ENCODE results near the gene CELSR1.

Gene CELSR1

DNA sequence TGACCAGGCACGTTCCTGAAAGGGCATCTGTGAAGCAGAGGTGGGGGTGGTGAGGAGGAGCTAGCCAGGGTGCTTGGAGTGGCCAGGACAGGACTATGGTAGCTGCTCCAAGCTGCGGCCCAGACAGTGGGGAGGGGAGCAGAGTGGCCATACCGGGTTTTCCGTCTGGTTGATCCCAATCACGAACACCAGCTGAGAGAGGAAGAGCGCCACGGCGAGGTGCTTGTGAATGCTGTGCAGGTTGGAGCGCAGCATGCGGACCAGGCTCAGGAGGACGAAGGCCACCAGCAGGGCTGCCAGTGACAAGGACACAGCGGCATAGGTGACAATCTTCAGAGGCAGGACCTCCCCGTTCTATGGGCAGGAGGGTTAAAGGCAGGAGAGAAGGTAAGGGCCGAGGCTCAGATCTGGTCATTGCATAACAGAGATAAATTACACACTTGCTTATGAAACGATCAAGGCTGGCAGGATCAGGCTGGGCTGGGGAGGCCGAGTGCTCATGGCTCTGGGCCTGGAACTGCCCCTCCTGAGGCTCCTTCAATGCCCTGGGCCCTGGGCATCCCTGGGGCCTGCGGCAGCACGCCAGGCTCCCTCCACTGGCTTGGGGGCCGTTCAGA lies 160.4 kb downstream of the CELSR1 start:
- Mint-ChIP-seq H3K27me3 (ENCODE audit: low read depth) (peaks cover 17% of the 10 kb centered on the region), H3K27ac (no peak overlapping the region), H3K36me3 (ENCODE audit: low read depth) (no peaks in the 10 kb centered on the region), H3K9me3 (peaks cover 4% of the 10 kb centered on the region), H3K4me3 (no peak overlapping the region), H3K4me1 (ENCODE audit: low read depth) (no peaks in the 10 kb centered on the region)
- no peak for DNase-seq (ENCODE audit: low spot score)

DNA sequence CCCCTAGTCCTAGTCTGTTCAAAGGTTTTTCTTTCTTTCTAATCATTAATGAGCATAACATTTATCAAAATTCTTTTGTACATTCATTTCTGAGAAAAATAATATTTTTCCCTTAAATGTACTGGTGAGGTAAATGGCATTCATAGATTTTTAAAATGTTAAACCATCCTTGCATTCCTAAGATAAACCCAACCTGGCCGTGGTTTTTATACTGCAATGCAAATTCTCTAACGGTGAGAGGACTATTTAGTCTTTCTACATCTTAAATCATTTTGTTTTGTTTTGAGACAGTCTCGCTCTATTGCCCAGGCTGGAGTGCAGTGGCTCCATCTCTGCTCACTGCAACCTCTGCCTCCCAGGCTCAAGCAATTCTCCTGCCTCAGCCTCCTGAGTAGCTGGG lies 161.3 kb downstream of the CELSR1 start:
- Mint-ChIP-seq H3K36me3 (ENCODE audit: low read depth) (no peaks in the 10 kb centered on the region), H3K9me3 (peaks cover 4% of the 10 kb centered on the region), H3K4me3 (no peak overlapping the region), H3K27ac (no peak overlapping the region), H3K27me3 (ENCODE audit: low read depth) (peaks cover 20% of the 10 kb centered on the region), H3K4me1 (ENCODE audit: low read depth) (no peaks in the 10 kb centered on the region)
- no peak for DNase-seq (ENCODE audit: low spot score)

DNA sequence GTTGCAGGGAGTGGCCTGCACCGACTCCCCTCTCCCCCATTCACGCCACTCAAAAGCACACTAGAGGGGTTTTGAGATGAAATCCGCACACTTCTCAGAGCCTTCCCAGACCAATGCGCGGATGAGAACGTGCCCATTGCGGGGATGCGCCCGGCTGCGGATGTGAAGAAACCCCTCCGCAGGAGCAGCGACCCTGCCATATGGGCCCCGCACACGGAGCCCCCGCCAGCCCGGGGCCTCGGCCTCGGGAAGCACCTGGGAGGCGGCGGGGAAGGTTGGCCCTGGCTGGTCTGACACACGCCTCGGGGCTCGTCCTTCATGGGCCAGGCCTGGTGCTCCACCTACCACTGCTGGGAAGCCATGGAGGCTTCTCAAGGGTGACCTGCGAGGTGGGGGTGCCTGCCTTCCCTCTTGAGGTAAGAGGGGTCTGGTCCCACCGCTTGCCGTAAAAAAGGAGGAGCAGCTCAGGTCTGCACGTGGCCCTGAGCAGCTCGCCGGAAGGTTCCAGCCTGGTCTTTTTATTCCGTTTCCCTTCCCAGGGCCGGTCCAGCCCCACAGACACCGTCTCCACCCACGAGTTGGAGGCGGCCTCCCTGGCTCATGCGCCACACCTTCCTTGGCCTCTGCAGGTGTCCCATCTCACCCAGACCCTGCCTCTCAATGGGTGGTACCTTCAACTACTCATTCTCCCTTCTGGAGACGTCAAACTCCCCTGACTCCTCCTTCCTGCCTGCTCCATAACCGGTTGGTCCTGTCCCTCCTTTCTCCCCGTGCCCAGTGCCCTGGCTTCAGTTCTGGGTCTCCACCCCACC lies 162.6 kb downstream of the CELSR1 start:
- Mint-ChIP-seq H3K4me1 (ENCODE audit: low read depth) (no peaks in the 10 kb centered on the region), H3K27ac (no peak overlapping the region), H3K27me3 (ENCODE audit: low read depth) (peaks cover 20% of the 10 kb centered on the region), H3K4me3 (no peak overlapping the region), H3K9me3 (peaks cover 4% of the 10 kb centered on the region), H3K36me3 (ENCODE audit: low read depth) (no peaks in the 10 kb centered on the region)
- DNase-seq (ENCODE audit: low spot score): no peak

DNA sequence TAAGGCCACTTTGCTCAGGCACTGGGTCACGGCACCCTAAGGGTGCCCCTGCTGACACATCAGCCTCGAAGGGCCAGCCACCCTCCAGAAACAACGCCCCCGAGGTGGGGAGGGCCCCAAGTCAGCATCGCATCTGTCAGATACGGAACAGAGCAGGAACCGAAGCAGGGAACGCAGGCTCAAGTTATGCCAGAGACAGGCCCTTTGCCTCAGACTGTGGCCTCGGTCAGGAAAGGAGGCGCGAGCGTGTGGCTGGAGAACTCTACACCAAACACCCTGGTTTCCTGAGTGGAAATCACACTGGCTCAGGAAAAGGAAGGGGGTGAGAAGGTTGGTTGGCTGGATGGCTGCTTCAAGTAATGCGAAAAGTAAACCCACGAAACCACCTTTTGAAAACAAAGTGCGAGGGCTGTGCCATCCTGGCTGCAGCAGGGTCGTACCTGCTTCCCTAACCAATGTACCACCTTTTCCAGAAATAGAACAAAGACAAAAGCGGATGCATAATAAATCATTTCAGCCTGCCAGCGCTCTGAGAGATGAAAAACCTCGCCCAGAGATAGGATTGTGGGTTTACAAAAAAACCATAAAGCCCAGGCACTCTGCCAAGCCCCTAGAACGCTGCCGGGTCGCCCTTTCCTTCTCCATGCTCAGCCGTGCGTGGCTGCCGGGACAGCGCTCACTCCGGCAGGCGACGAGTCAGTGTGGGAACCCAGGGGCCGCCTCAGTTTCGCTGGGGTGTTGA lies 163.3 kb downstream of the CELSR1 start:
- H3K36me3 Mint-ChIP-seq (ENCODE audit: low read depth): no peaks in the 10 kb centered on the region
- H3K4me3 Mint-ChIP-seq: no peak overlapping the region
- H3K9me3 Mint-ChIP-seq: peaks cover 4% of the 10 kb centered on the region
- no peaks in the 10 kb centered on the region for H3K4me1 Mint-ChIP-seq (ENCODE audit: low read depth)
- no peak overlapping the region for H3K27ac Mint-ChIP-seq
- H3K27me3 Mint-ChIP-seq (ENCODE audit: low read depth): peaks cover 20% of the 10 kb centered on the region
- DNase-seq (ENCODE audit: low spot score): no peak

DNA sequence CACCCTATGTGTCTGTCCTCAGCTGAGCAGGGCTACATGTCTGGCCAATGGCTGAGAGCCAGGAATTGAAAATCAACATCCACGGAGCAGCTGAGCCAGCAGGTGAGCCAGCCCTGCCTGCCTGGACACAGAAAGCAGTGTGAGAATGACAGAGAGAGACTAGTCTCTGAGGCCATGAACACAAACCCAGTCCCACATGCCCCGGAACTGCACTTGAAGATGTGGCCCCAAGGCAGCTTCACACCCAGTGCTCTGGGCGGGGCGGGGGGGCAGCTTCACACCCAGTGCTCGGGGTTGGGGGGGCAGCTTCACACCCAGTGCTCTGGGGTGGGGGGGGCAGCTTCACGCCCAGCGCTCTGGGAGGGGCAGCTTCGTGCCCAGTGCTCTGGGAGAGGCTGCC lies 164.3 kb downstream of the CELSR1 start:
- DNase-seq (ENCODE audit: low spot score): no peak
- peaks cover 20% of the 10 kb centered on the region for H3K27me3 Mint-ChIP-seq (ENCODE audit: low read depth)
- H3K4me3 Mint-ChIP-seq: no peak overlapping the region
- no peaks in the 10 kb centered on the region for H3K4me1 Mint-ChIP-seq (ENCODE audit: low read depth)
- H3K9me3 Mint-ChIP-seq: peaks cover 4% of the 10 kb centered on the region
- no peak overlapping the region for H3K27ac Mint-ChIP-seq
- H3K36me3 Mint-ChIP-seq (ENCODE audit: low read depth): no peaks in the 10 kb centered on the region

DNA sequence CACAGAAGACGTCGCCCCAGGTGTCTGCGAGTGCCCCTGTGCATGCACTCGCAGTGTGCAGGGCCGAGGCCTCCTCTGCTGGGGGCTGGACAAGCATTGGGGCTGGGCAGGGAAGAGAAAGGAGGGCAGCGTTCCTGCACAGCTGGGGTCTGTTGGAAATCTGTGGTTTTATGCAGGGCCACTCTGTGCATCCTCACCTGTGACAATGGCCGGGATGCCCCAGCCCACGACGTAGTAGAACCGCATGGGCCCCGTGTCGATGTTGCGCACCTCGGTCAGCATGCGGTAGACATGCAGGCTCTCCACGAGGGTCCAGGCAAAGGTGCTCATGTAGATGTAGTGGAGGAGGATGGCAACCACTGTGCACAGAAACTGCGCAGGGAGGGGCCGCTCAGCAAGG lies 164.7 kb downstream of the CELSR1 start:
- Mint-ChIP-seq H3K27ac (no peak overlapping the region), H3K9me3 (peaks cover 4% of the 10 kb centered on the region), H3K4me3 (no peak overlapping the region), H3K4me1 (ENCODE audit: low read depth) (no peaks in the 10 kb centered on the region), H3K36me3 (ENCODE audit: low read depth) (no peaks in the 10 kb centered on the region), H3K27me3 (ENCODE audit: low read depth) (peaks cover 20% of the 10 kb centered on the region)
- DNase-seq (ENCODE audit: low spot score): no peak

DNA sequence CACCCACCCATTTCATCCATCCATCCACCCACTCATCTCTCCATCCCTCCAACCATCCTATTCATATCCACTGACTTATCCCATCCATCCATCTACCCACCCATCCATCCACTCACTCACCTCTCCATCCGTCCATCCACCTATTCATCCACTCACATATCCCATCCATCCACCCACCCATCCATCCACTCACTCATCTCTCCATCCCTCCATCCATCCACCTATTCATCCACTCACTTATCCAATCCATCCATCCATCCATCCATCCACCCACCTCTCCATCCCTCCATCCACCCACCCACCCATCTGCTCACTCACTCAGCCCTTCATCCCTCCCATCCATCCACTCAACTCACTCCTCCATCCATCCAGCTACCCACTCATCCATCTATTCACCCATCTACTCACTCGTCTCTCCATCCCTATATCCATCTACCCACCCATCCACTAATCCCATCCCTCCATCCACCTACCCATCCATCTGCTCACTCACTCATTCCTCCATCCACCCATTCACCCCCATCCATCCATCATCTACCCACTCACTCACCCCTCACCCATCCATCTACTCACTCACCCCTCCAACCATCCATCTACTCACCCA lies 165.7 kb downstream of the CELSR1 start:
- no peak overlapping the region for H3K4me3 Mint-ChIP-seq
- H3K4me1 Mint-ChIP-seq (ENCODE audit: low read depth): no peaks in the 10 kb centered on the region
- H3K27ac Mint-ChIP-seq: no peak overlapping the region
- DNase-seq (ENCODE audit: low spot score): no peak
- H3K27me3 Mint-ChIP-seq (ENCODE audit: low read depth): peaks cover 20% of the 10 kb centered on the region
- peaks cover 4% of the 10 kb centered on the region for H3K9me3 Mint-ChIP-seq
- no peaks in the 10 kb centered on the region for H3K36me3 Mint-ChIP-seq (ENCODE audit: low read depth)

DNA sequence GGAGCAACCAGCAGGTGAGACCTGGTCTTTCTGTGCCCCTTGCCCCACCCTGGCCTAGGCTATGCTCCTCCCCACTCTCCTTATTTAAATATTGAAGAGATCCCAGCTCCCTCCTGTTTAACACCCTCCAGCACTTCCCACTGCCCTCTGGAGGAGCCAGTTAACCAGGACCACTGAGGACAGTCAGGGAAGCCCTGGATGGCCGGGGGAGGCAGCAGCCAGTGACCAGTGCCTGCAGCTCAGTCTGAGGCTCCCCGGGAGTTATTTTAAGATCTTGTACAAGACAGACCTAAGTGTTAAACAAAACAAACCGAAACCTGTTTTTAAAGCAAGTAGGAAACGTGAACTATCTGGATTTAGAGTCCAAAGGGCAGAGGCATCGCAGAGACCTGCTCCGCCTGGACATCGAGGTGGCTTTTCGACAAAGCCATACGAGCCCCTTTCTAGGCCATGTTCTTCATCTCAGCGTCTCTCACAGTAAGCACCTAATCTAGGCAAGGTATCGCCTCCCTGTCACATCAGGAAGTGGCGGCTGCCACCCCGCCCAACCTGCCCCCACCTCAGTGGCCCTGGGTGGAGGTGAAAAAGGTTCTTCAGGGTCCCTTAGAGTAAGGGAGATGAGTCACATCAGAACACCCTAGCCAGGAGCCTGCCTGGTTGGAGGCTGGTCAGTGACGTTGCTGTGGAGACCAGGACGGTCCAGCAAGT lies 166.7 kb downstream of the CELSR1 start:
- no peak overlapping the region for H3K4me3 Mint-ChIP-seq
- DNase-seq (ENCODE audit: low spot score): no peak

DNA sequence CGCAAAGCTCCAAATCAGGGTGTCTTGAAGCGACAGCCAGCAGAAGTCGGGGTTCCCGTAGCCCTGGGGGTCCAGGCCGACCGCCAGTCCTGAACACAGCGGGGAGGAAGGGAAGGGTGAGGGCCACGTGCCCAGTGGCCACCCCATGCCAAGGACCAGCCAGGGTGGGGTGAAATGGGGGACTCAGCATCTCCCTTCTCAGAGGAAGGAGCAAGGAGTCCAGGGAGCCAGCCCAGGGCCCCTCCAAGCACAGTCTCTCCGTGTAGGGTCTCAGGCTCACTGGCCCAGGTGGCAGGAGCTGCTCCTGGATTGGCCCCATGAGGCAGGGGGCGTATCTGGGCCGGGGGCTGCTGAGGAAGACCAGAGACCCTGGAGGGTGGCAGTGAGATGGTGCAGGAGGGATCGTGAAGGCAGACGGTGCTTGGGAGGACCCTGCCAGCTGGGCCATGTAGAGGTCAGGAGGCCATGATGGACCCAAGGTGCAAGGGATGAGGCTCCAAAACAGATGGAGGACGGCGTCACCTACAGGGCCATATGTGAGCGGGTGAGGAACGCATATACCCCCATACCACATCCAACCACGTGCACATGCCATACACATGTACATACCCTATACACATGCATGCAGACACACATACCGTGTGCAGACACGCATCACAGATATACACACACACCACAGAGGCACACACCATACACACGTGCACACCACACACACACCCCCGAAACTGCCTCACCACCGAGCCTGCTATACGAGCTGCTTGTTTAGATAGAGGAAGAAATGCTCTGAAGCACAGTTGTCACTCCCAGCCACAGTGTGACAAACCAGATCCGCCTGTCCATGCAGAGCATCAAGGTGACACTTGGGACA lies 167.5 kb downstream of the CELSR1 start:
- no peaks in the 10 kb centered on the region for H3K9me3 Mint-ChIP-seq
- peaks cover 15% of the 10 kb centered on the region for H3K27me3 Mint-ChIP-seq (ENCODE audit: low read depth)
- H3K27ac Mint-ChIP-seq: no peak overlapping the region
- H3K4me3 Mint-ChIP-seq: no peak overlapping the region
- H3K36me3 Mint-ChIP-seq (ENCODE audit: low read depth): no peaks in the 10 kb centered on the region
- no peak for DNase-seq (ENCODE audit: low spot score)
- no peaks in the 10 kb centered on the region for H3K4me1 Mint-ChIP-seq (ENCODE audit: low read depth)

More for the DNA sequence above, 166.7 kb downstream of the CELSR1 start:
- peaks cover 1% of the 10 kb centered on the region for H3K9me3 Mint-ChIP-seq
- no peaks in the 10 kb centered on the region for H3K36me3 Mint-ChIP-seq (ENCODE audit: low read depth)
- no peaks in the 10 kb centered on the region for H3K4me1 Mint-ChIP-seq (ENCODE audit: low read depth)
- peaks cover 20% of the 10 kb centered on the region for H3K27me3 Mint-ChIP-seq (ENCODE audit: low read depth)
- no peak overlapping the region for H3K27ac Mint-ChIP-seq

DNA sequence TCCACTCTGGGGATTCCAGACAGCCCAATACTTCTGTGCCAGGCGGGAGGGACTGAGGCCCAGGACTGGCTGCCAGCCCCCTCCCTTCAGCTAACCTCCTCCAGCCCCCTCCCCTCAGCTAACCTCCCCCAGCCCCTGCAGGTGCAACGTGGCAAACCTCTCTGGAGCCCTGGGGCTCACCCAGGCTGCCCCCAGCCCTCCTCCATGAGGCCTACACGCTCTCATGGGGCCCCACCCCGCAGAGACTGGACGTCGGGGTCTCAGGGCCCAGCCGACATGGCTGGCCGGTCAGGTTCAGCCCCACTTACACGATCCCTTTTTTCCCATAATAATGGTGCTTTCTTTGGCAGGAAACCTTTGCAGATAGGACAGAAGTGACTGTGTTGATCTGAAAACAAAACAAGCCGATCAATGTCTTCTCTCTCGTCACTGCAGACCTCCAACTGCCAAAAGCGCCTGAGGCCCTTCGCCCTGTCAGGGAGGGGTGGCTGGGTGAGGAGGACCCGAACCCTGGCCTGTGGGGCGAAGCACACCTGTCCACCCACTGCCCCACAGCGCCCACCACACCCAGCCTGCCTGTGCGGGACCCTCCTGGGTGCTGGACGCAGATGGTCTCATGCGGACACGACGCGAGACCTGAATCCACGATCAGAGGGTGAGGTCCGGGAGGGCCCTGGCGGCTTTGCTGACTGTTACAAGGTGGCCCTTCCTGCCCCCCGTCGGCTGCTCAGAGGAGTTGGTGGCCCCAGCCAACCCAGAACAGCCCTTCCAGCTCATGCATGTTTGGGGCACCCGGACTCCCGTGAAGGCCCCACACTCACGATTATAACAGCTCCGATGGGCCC lies 168.3 kb downstream of the CELSR1 start:
- no peaks in the 10 kb centered on the region for H3K9me3 Mint-ChIP-seq
- no peaks in the 10 kb centered on the region for H3K4me1 Mint-ChIP-seq (ENCODE audit: low read depth)
- peaks cover 14% of the 10 kb centered on the region for H3K27me3 Mint-ChIP-seq (ENCODE audit: low read depth)
- H3K36me3 Mint-ChIP-seq (ENCODE audit: low read depth): no peaks in the 10 kb centered on the region
- no peak overlapping the region for H3K27ac Mint-ChIP-seq
- H3K4me3 Mint-ChIP-seq: no peak overlapping the region
- no peak for DNase-seq (ENCODE audit: low spot score)

DNA sequence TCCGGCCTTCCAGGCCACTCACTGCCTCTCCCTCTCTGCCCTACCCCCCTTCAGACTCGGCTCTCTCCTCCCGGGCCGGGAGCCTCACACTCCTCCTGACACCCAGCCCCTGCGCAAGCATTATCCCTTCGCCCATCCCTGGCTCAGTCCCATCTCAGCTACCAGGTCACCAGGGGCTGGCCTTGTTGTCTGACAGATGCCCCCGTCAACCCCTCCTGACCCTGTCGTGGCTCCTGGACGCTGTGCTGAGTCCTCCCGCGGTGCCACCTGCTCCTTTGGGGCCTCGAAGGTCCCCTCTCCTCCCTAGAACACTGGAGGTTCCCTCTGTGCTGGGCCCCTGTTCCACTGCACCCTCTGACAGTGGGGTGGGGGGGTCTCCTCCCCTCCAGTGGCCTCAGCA lies 169.0 kb downstream of the CELSR1 start:
- H3K36me3 Mint-ChIP-seq (ENCODE audit: low read depth): no peaks in the 10 kb centered on the region
- DNase-seq (ENCODE audit: low spot score): no peak
- no peaks in the 10 kb centered on the region for H3K4me1 Mint-ChIP-seq (ENCODE audit: low read depth)
- no peak overlapping the region for H3K27ac Mint-ChIP-seq
- no peaks in the 10 kb centered on the region for H3K9me3 Mint-ChIP-seq
- peaks cover 10% of the 10 kb centered on the region for H3K27me3 Mint-ChIP-seq (ENCODE audit: low read depth)
- no peak overlapping the region for H3K4me3 Mint-ChIP-seq

DNA sequence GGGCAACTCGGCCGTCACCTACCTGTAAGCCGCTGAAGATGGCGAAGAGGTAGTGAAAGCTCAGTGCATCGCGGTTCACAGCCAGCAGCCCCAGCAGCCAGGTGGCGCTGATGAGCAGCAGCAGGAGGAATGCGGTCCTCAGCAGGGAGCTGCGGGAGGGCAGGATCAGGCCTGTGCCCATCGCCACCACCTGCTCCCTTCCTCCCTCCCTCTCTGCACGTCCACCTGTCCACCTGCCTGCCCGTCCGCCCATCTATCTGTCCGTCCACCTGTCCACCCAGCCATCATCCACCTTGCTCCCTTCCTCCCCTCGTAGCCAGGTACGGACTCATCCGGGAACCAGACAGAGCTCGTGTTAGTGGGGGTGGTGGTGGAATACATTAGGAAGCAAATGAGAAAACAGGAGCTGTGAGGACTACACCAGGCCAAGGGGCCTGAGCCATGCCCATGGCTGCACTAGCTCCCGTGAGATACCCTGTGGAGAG lies 169.7 kb downstream of the CELSR1 start:
- Mint-ChIP-seq H3K27me3 (ENCODE audit: low read depth) (peaks cover 6% of the 10 kb centered on the region), H3K4me1 (ENCODE audit: low read depth) (no peaks in the 10 kb centered on the region), H3K36me3 (ENCODE audit: low read depth) (no peaks in the 10 kb centered on the region), H3K27ac (no peak overlapping the region), H3K9me3 (no peaks in the 10 kb centered on the region), H3K4me3 (no peak overlapping the region)
- peak; percentile 55 for DNase-seq (ENCODE audit: low spot score)

Data from T-helper 2 cell treated with Interferon-gamma antibody and Interleukin-4, amounts not matched to agents 5 μg/mL and 100 μg/mL, for 36 hours (primary cell).